GM21528 (cell line): Measurements from ENCODE around the gene PSPN.

Source experiments
- ATAC-seq: cut with Tn5 transposase; IDR thresholded peaks from one replicate; pipeline ENCODE4 v1.9.1; 2021; ENCODE audit warnings: mild to moderate bottlenecking, moderate library complexity; ENCODE audit not compliant: unreplicated experiment, low FRiP score

The PSPN gene

GRCh38 chr19:6334490-6335285 is 41.0 kb downstream of the PSPN start:
- no peak for ATAC-seq

GRCh38 chr19:6333439-6333838 is 42.3 kb downstream of the PSPN start, which contains the start of gene ACER1:
Gene ACER1 (minus strand): TSS chr19:6333612. CDS start chr19:6333551, 61 bp downstream.
- ATAC-seq, result no peak

GRCh38 chr19:6326815-6327214 is 48.9 kb downstream of the PSPN start:
- no peak for ATAC-seq

- no peak for ATAC-seq
Measured at GRCh38 chr19:6325614-6326013, 50.1 kb downstream of the PSPN start.
